Measurements from ENCODE around the gene ZNF148.

ZNF148 gene

GRCh38 chr3:125189378-125190165, 185.6 kb downstream of the ZNF148 start:
- DNase-seq (ENCODE audit: low spot score), result no peak

DNA sequence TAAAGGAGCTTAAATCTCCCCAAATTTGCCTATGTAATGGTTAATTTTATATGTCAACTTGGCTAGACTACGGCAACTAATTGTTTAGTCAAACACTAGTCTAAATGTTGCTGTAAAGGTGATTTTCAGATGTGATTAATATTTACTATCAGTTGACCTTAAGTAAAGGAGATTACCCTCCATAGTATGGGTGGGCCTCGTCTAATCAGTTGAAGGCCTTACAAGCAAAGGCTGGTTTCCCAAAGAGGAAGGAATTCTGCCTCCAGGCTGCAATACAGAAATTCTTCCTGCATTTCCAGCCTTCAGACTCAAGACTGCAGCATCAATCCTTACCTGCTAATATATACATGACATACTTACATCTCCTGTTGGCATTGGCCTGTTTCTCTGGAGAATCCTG, 186.2 kb downstream of the ZNF148 start:
- no peak for DNase-seq (ENCODE audit: low spot score)

DNA sequence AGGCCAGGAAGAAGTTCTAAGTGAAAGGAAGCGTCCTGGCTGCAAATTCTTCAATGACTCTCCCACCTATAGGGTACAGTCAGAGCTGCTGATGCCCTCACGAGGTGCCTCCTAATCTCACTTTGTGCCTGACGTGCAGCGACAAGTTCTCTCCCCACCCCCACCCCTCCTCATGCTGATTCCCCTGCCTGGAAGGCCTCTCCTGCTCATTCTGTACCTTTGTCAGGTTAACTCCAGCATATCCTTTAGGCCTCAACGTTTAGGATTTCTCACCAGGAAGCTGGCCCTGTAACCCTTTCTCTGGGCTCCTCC, 187.6 kb downstream of the ZNF148 start:
- DNase-seq (ENCODE audit: low spot score), result no peak

DNA sequence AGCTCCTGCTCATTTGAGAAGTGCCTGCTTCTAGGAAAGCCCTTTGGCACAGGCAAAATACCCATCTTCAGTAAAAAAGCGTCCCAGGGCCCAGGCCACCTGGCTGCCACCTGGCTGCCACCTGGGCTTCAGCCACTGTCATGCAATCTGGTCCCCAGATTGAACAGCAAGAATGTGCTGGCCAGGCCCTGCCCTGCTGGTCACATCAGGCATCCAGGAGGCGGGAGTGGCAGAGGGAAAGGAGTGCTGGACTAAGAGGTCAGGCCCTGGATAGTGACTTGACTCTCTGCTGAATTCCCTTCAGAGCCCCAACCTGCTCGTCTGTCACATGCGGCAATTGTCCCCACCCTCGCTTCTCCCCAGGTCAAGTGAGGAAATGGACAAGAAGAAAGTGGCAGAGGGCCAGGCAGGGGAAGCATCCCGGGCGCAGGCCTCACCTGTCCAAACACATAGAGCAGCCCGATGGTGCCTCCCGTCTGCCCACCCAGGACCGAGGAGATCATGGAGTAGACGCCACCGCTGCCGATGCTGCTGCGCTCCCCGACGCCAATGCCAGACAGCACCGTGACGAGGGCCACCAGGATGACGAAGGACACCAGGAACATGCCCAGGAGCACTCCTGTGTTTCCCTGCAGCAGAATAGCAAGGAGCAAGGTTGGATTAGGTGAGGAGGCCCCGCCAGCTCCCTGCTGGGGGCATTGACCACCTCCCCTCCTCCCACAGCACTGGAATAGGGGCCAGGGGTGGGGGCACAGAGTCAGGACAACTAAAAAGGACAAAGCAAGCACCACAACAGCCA, 188.1 kb downstream of the ZNF148 start:
- no peak for DNase-seq (ENCODE audit: low spot score)

GRCh38 chr3:125186261-125186787, 188.8 kb downstream of the ZNF148 start:
- DNase-seq (ENCODE audit: low spot score), result no peak

GRCh38 chr3:125185805-125186204, 189.3 kb downstream of the ZNF148 start:
- no peak for DNase-seq (ENCODE audit: low spot score)

- DNase-seq (ENCODE audit: low spot score), result no peak
Measured at GRCh38 chr3:125179884-125180240, 195.3 kb downstream of the ZNF148 start.

- DNase-seq (ENCODE audit: low spot score), result no peak
Measured at GRCh38 chr3:125179143-125179883, 195.8 kb downstream of the ZNF148 start.

GRCh38 chr3:125177746-125178145, 197.4 kb downstream of the ZNF148 start:
- no peak for DNase-seq (ENCODE audit: low spot score)

Data from putamen (tissue), 1 donor.